ENCODE results near the gene PRKACB. TPM values are rescaled to one million over a fixed set of nuclear protein-coding genes. Genes with fewer than 3 reads are reported as not detected.

PRKACB gene
- total RNA-seq, 1 donor from 2014 or later = 34.4 TPM

DNA sequence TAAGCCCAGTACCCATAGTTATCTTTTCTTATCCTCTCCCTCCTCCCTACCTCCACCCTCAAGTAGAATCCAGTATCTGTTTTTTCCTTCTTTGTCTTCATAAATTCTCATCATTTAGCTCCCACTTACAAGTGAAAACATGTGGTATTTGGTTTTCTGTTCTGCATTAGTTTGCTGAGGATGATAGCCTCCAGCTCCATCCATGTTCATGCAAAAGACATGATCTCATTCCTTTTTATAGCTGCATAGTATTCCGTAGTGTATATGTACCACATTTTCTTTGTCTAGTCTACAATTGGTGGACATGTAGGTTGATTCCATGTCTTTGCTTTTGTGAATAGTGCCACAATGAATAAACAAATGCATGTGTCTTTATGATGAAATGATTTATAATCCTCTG is 55.2 kb downstream of the PRKACB start:
- H3K9me3 Mint-ChIP-seq = peaks cover 4% of the 10 kb centered on the region
- H3K27me3 Mint-ChIP-seq (ENCODE audit: low read depth) = no peaks in the 10 kb centered on the region
- TF ChIP-seq, protein P1, sequence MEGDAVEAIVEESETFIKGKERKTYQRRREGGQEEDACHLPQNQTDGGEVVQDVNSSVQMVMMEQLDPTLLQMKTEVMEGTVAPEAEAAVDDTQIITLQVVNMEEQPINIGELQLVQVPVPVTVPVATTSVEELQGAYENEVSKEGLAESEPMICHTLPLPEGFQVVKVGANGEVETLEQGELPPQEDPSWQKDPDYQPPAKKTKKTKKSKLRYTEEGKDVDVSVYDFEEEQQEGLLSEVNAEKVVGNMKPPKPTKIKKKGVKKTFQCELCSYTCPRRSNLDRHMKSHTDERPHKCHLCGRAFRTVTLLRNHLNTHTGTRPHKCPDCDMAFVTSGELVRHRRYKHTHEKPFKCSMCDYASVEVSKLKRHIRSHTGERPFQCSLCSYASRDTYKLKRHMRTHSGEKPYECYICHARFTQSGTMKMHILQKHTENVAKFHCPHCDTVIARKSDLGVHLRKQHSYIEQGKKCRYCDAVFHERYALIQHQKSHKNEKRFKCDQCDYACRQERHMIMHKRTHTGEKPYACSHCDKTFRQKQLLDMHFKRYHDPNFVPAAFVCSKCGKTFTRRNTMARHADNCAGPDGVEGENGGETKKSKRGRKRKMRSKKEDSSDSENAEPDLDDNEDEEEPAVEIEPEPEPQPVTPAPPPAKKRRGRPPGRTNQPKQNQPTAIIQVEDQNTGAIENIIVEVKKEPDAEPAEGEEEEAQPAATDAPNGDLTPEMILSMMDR (conservative IDR thresholded peaks at IDR 0.05) = no peak
- no peak overlapping the region for H3K4me3 Mint-ChIP-seq
- H3K36me3 Mint-ChIP-seq (ENCODE audit: low read depth) = peaks cover 39% of the 10 kb centered on the region
- H3K27ac Mint-ChIP-seq (ENCODE audit: unreplicated experiment) = no peak overlapping the region
- DNase-seq (ENCODE audit: low read depth, low spot score) = no peak
- H3K4me1 Mint-ChIP-seq = peaks cover 9% of the 10 kb centered on the region

- Mint-ChIP-seq H3K4me3 (no peak overlapping the region), H3K36me3 (ENCODE audit: low read depth) (peaks cover 28% of the 10 kb centered on the region), H3K27ac (ENCODE audit: unreplicated experiment) (no peak overlapping the region), H3K4me1 (peaks cover 9% of the 10 kb centered on the region), H3K9me3 (peaks cover 4% of the 10 kb centered on the region), H3K27me3 (ENCODE audit: low read depth) (no peaks in the 10 kb centered on the region)
- no peak for DNase-seq (ENCODE audit: low read depth, low spot score)
- TF ChIP-seq, protein P1 (conservative IDR thresholded peaks at IDR 0.05) = no peak
Observed at GRCh38 chr1:84202126-84202525, 58.1 kb downstream of the PRKACB start.

GRCh38 chr1:84206375-84206774 is 62.3 kb downstream of the PRKACB start:
- Mint-ChIP-seq H3K4me3 (no peak overlapping the region), H3K27me3 (ENCODE audit: low read depth) (no peaks in the 10 kb centered on the region), H3K27ac (ENCODE audit: unreplicated experiment) (no peak overlapping the region), H3K9me3 (peaks cover 3% of the 10 kb centered on the region), H3K36me3 (ENCODE audit: low read depth) (peaks cover 16% of the 10 kb centered on the region), H3K4me1 (peaks cover 9% of the 10 kb centered on the region)
- DNase-seq (ENCODE audit: low read depth, low spot score) = no peak
- TF ChIP-seq, protein P1 (conservative IDR thresholded peaks at IDR 0.05) = no peak

- Mint-ChIP-seq H3K36me3 (ENCODE audit: low read depth) (peaks cover 9% of the 10 kb centered on the region), H3K9me3 (peaks cover 3% of the 10 kb centered on the region), H3K27ac (ENCODE audit: unreplicated experiment) (no peak overlapping the region), H3K27me3 (ENCODE audit: low read depth) (no peaks in the 10 kb centered on the region), H3K4me1 (no peaks in the 10 kb centered on the region), H3K4me3 (no peak overlapping the region)
- TF ChIP-seq, protein P1 (conservative IDR thresholded peaks at IDR 0.05) = no peak
- no peak for DNase-seq (ENCODE audit: low read depth, low spot score)
Observed at GRCh38 chr1:84208935-84209334, 64.9 kb downstream of the PRKACB start.

- H3K27ac Mint-ChIP-seq (ENCODE audit: unreplicated experiment) = no peak overlapping the region
- peaks cover 2% of the 10 kb centered on the region for H3K9me3 Mint-ChIP-seq
- H3K4me3 Mint-ChIP-seq = no peak overlapping the region
- no peaks in the 10 kb centered on the region for H3K4me1 Mint-ChIP-seq
- DNase-seq (ENCODE audit: low read depth, low spot score) = no peak
- TF ChIP-seq, protein P1 (conservative IDR thresholded peaks at IDR 0.05) = no peak
- H3K27me3 Mint-ChIP-seq (ENCODE audit: low read depth) = no peaks in the 10 kb centered on the region
- H3K36me3 Mint-ChIP-seq (ENCODE audit: low read depth) = peaks cover 19% of the 10 kb centered on the region
Observed at GRCh38 chr1:84214115-84214956, 70.3 kb downstream of the PRKACB start.

Data from neural crest cell (in vitro differentiated cells).